Fibroblast of mammary gland (primary cell): ENCODE results near the gene MAP2K6.

Experiments
- DNase-seq: peaks from one replicate; pipeline ENCODE4 v3.0.0-alpha.2; 2010; ENCODE audit warnings: low read depth
- H3K4me3 ChIP-seq: 2 replicates; pipeline ENCODE4 v1.5.1; 2011; ENCODE audit warnings: low read depth, mild to moderate bottlenecking, low read length, moderate library complexity; ENCODE audit not compliant: control insufficient read depth
- TF ChIP-seq, protein P1 (sequence below): conservative IDR thresholded peaks from 2 replicates; pipeline ENCODE4 v1.5.1; 2011; ENCODE audit warnings: low read depth, low read length, inconsistent platforms; ENCODE audit not compliant: control insufficient read depth, insufficient read depth

Gene MAP2K6

DNA sequence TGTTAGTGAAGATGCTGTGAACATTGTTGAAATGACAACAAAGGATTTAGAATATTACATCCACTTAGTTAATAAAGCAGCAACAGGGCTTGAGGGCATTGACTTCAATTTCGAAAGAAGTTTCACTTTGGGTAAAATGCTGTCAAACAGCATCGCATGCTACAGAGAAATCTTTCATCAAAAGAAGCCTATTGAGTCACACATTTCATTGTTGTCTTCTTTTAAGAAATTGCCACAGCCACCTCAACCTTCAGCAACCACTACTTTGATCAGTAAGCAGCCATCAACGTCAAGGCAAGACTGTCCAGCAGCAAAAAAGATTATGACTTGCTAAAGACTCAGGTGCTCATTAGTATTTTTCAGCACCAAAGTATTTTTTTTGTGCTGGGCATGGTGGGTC lies 13.2 kb upstream of the MAP2K6 start:
- TF ChIP-seq, protein P1, sequence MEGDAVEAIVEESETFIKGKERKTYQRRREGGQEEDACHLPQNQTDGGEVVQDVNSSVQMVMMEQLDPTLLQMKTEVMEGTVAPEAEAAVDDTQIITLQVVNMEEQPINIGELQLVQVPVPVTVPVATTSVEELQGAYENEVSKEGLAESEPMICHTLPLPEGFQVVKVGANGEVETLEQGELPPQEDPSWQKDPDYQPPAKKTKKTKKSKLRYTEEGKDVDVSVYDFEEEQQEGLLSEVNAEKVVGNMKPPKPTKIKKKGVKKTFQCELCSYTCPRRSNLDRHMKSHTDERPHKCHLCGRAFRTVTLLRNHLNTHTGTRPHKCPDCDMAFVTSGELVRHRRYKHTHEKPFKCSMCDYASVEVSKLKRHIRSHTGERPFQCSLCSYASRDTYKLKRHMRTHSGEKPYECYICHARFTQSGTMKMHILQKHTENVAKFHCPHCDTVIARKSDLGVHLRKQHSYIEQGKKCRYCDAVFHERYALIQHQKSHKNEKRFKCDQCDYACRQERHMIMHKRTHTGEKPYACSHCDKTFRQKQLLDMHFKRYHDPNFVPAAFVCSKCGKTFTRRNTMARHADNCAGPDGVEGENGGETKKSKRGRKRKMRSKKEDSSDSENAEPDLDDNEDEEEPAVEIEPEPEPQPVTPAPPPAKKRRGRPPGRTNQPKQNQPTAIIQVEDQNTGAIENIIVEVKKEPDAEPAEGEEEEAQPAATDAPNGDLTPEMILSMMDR, result no peak
- H3K4me3 ChIP-seq, result no peak overlapping the region
- no peak for DNase-seq

DNA sequence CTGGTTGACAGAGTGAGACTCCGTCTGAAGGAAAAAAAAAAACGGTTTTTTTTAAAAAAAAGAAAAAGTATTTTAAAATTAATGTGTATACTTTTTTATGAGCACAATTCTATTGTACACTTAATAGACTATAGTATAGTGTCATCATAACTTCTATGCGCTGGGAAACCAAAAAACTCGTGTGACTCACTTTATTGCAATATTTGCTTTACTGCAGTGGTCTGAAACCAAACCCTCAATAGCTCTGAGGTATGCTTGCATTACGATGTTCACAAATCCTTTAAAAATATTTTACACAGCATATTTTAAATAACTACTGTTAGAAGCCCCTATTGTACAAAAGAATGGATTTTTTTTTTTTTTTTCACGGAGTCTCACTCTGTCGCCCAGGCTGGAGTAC lies 12.4 kb upstream of the MAP2K6 start:
- TF ChIP-seq, protein P1, result no peak
- no peak for DNase-seq
- no peak overlapping the region for H3K4me3 ChIP-seq

DNA sequence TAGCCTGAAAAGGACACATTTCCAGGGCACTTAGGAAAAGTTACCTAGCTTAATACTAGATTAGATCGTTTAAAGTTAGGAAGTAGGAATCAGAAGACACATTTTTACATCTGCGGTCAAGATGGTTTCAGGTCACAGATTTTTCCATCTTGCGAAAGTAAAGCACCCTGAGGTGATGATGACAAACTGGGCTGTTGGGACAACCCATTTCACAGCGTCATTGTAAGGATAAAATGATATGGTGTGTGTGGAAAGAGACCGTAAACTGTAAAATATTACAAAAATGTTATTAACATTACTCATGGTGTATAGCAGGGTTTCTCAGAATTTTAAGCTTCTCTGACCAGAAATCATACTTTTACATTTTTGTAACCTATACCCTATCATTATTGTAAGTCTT lies 10.1 kb upstream of the MAP2K6 start:
- no peak overlapping the region for H3K4me3 ChIP-seq
- peak; percentile 22 for DNase-seq
- TF ChIP-seq, protein P1, result no peak

DNA sequence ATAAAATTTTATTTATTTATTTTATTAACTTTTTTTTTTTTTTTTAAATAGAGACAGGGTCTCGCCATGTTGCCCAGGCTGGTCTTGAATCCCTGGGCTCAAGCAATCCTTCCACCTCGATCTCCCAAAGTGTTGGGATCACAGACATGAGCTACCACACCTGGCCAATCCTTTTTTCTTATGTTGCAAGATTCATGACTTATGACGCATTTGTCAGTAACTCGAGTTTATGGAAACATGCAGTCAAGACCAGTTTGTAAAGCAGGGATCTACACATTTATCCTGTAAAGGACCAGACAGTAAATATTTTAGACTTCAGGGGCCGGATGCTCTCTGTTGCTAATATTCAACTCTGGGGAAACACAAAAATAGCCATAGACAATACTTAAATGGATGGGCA lies 9.4 kb upstream of the MAP2K6 start:
- TF ChIP-seq, protein P1, result no peak
- H3K4me3 ChIP-seq, result no peak overlapping the region
- DNase-seq, result no peak

DNA sequence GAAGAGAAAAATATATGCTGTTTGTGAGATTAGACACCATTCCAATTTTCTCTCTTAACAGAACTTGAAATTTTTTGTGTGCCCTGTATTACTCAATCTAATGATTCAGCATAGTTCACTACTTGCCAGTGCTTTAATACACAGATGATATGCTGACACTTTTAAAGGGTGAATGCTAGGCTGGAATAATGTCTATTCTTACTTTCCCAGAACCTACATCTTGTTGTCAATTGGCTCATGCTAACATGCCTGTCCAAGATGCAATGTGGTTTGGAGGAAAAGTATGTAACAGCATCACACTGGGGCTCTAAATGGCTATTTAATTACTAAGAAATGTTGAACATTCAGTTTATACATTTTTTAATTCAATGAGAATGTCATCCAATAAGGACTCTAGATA lies 7.6 kb upstream of the MAP2K6 start:
- TF ChIP-seq, protein P1, result no peak
- H3K4me3 ChIP-seq, result no peak overlapping the region
- DNase-seq, result peak; percentile 15

DNA sequence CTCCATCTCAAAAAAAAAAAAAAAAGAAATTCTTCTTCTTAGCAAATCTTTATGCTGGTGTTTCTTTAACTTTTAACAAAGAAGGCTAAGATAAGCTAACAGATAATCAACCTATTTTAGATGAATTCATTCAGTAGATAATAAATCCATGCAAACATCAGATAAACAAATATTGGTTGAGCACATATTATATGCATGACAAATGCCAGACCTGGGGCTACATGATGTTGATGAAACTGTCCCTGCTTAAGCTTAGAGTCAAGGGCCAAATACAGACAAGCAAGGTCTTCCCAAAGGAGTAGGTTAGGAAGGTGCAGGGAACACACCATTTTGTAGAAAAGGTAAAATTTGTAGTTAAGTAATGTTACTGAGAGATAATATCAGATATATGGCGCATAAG lies 6.7 kb upstream of the MAP2K6 start:
- DNase-seq, result no peak
- H3K4me3 ChIP-seq, result no peak overlapping the region
- TF ChIP-seq, protein P1, result no peak

DNA sequence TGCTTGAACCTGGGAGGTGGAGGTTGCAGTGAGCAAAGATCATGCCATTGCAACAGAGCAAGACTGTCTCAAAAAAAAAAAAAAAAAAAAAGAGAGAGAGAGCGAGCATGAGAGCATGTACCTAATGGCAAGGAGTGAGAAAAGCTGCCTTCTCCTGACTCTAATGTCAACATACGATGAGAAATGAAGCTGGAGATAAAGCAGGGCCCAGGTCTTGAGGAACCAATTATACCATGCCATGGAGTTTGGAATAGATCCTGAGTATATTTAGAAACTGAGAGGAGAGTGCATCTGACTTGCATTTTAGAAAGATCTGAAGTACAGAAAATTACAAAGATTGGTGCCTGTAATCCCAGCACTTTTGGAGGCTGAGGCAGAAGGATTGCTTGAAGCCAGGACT lies 3.8 kb upstream of the MAP2K6 start:
- no peak for DNase-seq
- no peak overlapping the region for H3K4me3 ChIP-seq
- TF ChIP-seq, protein P1, result no peak
